SK-N-MC (cell line): ENCODE data around the gene NTN4.
"Not testable (repeated sequence)": the region's sequence is repeated elsewhere in the genome, so short reads cannot be mapped to it uniquely, and the experiment has no call there.

Experiments
- DNase-seq: peaks from one replicate; pipeline ENCODE4 v3.0.0-alpha.2; 2011; ENCODE audit warnings: low read depth, low spot score
- H3K27ac ChIP-seq: fragments of 200-600 bp; sonication (generic); 2 replicates; pipeline ENCODE4 v1.5.1; 2016; ENCODE audit warnings: mixed run types
- H3K36me3 ChIP-seq: fragments of 200-600 bp; sonication (generic); 2 replicates; pipeline ENCODE4 v1.6.1; 2017; ENCODE audit warnings: antibody characterized with exemption, low read length, mixed read lengths; ENCODE audit not compliant: insufficient read depth
- H3K4me3 ChIP-seq: fragments of 200-600 bp; sonication (generic); 2 replicates; pipeline ENCODE4 v1.5.1; 2016
- H3K9ac ChIP-seq: fragments of 200-600 bp; sonication (generic); 2 replicates; pipeline ENCODE4 v1.8.0; 2017; ENCODE audit warnings: mixed run types, mixed read lengths; ENCODE audit not compliant: insufficient read length
- H3K9me3 ChIP-seq: fragments of 200-600 bp; sonication (generic); 2 replicates; pipeline ENCODE4 v1.6.1; 2017; ENCODE audit warnings: low read depth, mild to moderate bottlenecking, antibody characterized with exemption, low read length, moderate library complexity, mixed read lengths
- EZH2 ChIP-seq: fragments of 200-600 bp; sonication (generic); IDR thresholded peaks from one replicate; pipeline ENCODE4 v1.6.1; 2017; ENCODE audit warnings: antibody characterized with exemption
- FOXP2 ChIP-seq: optimal IDR thresholded peaks from 2 replicates; pipeline ENCODE3; 2011; ENCODE audit warnings: mild to moderate bottlenecking, moderate library complexity; ENCODE audit not compliant: insufficient read depth; ENCODE audit errors: extremely low read length, control extremely low read depth
- POLR2AphosphoS5 ChIP-seq: IDR thresholded peaks from 2 replicates; pipeline ENCODE4 v1.6.1; 2012; ENCODE audit warnings: mild to moderate bottlenecking, low read depth, low read length, borderline replicate concordance

The NTN4 gene

GRCh38 chr12:95787274-95787818 is 3.2 kb downstream of the NTN4 start:
- Histone ChIP-seq H3K9me3 (no peaks in the 10 kb centered on the region), H3K27ac (no peak overlapping the region), H3K4me3 (no peak overlapping the region), H3K36me3 (no peaks in the 10 kb centered on the region), H3K9ac (no peak overlapping the region)
- no peak for DNase-seq
- no peak for TF ChIP-seq EZH2
- no peak for TF ChIP-seq POLR2AphosphoS5
- no peak for TF ChIP-seq FOXP2

- no peak for DNase-seq
- TF ChIP-seq FOXP2: no peak
- TF ChIP-seq POLR2AphosphoS5: no peak
- no peak for TF ChIP-seq EZH2
- H3K36me3 ChIP-seq: no peaks in the 10 kb centered on the region
- H3K27ac ChIP-seq: no peak overlapping the region
- H3K9me3 ChIP-seq: no peaks in the 10 kb centered on the region
- no peak overlapping the region for H3K4me3 ChIP-seq
- H3K9ac ChIP-seq: no peak overlapping the region
Observed at GRCh38 chr12:95784915-95785314, 5.6 kb downstream of the NTN4 start.

GRCh38 chr12:95784286-95784685 is 6.3 kb downstream of the NTN4 start:
- Histone ChIP-seq H3K9me3 (no peaks in the 10 kb centered on the region), H3K4me3 (no peak overlapping the region), H3K36me3 (no peaks in the 10 kb centered on the region), H3K9ac (no peak overlapping the region), H3K27ac (no peak overlapping the region)
- DNase-seq: no peak
- TF ChIP-seq POLR2AphosphoS5 (no peak), EZH2 (no peak), FOXP2 (no peak)

DNA sequence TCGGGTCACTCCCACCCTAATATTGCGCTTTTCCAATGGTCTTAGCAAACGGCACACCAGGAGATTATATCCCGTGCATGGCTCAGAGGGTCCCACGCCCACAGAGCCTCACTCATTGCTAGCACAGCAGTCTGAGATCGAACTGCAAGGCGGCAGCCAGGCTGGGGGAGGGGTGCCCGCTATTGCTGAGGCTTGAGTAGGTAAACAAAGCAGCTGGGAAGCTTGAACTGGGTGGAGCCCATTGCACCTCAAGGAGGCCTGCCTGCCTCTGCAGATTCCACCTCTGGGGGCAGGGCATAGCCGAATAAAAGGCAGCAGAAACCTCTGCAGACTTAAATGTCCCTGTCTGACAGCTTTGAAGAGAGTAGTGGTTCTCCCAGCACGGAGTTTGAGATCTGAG is 15.1 kb downstream of the NTN4 start:
- not testable (repeated sequence) for H3K9ac ChIP-seq, H3K4me3 ChIP-seq, H3K9me3 ChIP-seq, H3K36me3 ChIP-seq, H3K27ac ChIP-seq, DNase-seq

- TF ChIP-seq POLR2AphosphoS5: no peak
- TF ChIP-seq FOXP2: no peak
- no peak for TF ChIP-seq EZH2
- Histone ChIP-seq H3K36me3 (no peaks in the 10 kb centered on the region), H3K4me3 (no peak overlapping the region), H3K27ac (no peak overlapping the region), H3K9ac (no peak overlapping the region), H3K9me3 (no peaks in the 10 kb centered on the region)
- no peak for DNase-seq
Observed at GRCh38 chr12:95774311-95775045, 16.1 kb downstream of the NTN4 start.

DNA sequence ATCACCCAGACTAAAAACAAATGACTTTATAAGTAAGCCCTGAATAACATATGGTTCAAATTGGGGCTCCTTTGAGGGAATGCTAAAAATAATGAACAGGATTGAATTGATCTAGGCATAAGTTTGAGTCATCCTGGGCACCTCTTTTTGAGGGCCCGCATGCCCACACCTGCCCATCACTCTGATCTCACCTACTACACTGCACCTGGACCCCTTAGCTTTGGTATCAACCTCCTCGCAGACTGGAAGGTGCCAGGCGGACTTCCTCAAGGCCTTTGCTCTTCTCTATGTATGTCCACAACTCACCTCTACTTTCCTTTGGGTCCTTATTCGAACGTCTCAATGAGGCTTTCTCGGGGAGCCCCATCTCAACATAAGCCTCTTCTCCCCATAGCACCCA is 17.2 kb downstream of the NTN4 start:
- H3K4me3 ChIP-seq: no peak overlapping the region
- H3K36me3 ChIP-seq: no peaks in the 10 kb centered on the region
- no peaks in the 10 kb centered on the region for H3K9me3 ChIP-seq
- no peak overlapping the region for H3K9ac ChIP-seq
- H3K27ac ChIP-seq: no peak overlapping the region
- TF ChIP-seq POLR2AphosphoS5 (no peak), FOXP2 (no peak), EZH2 (no peak)
- no peak for DNase-seq

DNA sequence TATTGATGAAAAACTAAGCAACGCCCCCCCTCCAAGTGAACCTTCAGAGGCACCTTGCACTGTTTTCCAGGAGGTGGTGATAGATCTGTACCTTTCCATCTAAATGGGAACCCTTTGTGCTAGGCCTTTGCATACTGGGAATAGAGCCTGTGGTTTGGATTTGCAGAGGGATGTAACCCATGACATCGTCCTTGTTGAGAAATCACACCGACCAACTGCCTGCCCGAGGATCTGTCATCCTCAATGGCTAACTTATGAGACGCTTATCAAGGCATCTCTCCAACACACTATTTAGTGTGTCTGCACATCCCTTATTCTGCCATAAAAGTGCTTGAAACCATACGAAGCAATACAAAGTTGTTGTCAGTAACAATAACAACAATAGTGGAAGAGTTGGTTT is 22.9 kb downstream of the NTN4 start:
- DNase-seq: no peak
- Histone ChIP-seq H3K27ac (no peak overlapping the region), H3K9me3 (no peaks in the 10 kb centered on the region), H3K9ac (no peak overlapping the region), H3K4me3 (no peak overlapping the region), H3K36me3 (no peaks in the 10 kb centered on the region)
- TF ChIP-seq POLR2AphosphoS5 (no peak), FOXP2 (no peak), EZH2 (no peak)

DNA sequence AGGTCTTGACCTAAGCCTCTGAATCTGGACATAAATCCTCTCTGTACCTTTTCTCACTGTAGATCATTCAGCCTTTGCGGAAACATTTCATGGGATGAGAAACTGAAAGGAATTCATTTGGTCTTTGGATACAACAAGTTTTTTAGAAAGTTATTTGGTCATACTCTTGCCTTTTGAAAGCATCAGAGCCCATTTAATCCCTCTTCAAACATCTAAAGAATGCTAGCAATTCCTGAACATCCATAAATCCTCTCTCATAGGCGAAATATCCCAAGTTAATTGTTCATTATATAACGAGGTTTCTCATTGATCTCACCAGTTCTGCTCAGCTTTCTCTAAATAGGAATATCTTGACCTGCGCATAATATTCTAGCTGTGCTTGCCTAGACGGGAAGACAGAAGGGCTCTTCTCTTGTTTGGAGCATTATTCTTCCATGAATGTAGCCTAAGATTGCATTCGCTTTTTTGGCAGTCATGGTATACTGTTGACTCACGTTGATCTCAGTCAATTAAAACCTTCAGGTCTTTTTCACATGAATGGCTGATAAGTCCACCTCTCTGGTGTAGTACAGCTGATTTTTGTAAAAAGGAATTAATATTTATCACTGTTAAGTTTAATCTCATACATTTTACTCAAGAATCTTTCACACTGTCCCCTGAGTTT is 24.1 kb downstream of the NTN4 start:
- no peak overlapping the region for H3K9ac ChIP-seq
- H3K27ac ChIP-seq: no peak overlapping the region
- DNase-seq: no peak
- no peaks in the 10 kb centered on the region for H3K9me3 ChIP-seq
- H3K4me3 ChIP-seq: no peak overlapping the region
- no peaks in the 10 kb centered on the region for H3K36me3 ChIP-seq
- TF ChIP-seq FOXP2 (no peak), EZH2 (no peak), POLR2AphosphoS5 (no peak)

DNA sequence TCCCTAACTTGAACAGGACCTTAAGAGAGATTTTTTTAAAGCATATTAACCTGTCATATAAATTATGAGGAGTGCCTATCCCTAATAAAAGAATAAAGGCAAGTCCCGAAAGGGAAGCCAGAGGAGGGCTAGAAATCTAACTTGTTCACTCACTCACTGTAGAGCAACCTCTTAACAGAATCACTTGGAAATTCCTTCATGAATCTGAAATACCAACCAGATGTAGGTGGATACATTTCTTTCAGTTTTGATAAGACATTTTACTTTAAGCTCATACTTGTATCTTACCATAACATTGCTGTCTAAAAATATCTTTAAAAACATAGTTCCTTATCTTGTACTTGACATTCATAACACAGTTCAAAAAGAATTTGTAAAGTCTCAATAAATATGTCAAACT is 25.7 kb downstream of the NTN4 start:
- H3K27ac ChIP-seq: no peak overlapping the region
- H3K4me3 ChIP-seq: no peak overlapping the region
- no peak for DNase-seq
- TF ChIP-seq FOXP2 (no peak), POLR2AphosphoS5 (no peak), EZH2 (no peak)
- H3K9me3 ChIP-seq: no peaks in the 10 kb centered on the region
- no peaks in the 10 kb centered on the region for H3K36me3 ChIP-seq
- H3K9ac ChIP-seq: no peak overlapping the region
